Transverse colon (tissue), 4 donors: ENCODE measurements around the gene CCDC39. TPM values are rescaled to one million over a fixed set of nuclear protein-coding genes. Genes with fewer than 3 reads are reported as not detected.
A peak's percentile ranks its signal among the peaks of the same experiment; 100 is the strongest.

Experiments used
- DNase-seq: peaks from one replicate; pipeline ENCODE4 v3.0.0-alpha.2; 2019
- H3K27ac ChIP-seq, 4 donors: fragments of 200-600 bp; sonication (generic); 2 replicates each; pipeline ENCODE4 v1.5.1; 2016 to 2018; ENCODE audit warnings: inconsistent platforms in 4 of 4
- H3K27me3 ChIP-seq: fragments of 200-600 bp; sonication (generic); 2 replicates; pipeline ENCODE4 v1.5.1; 2017; ENCODE audit warnings: inconsistent platforms
- H3K36me3 ChIP-seq, 4 donors: fragments of 200-600 bp; sonication (generic); 2 replicates each; pipeline ENCODE4 v1.5.1; 2017 to 2019; ENCODE audit warnings: inconsistent platforms in 4 of 4
- H3K4me1 ChIP-seq, 4 donors: fragments of 200-600 bp; sonication (generic); 2 replicates each; pipeline ENCODE4 v1.5.1; 2017 to 2020; ENCODE audit warnings: inconsistent platforms in 4 of 4
- H3K4me3 ChIP-seq, 4 donors: fragments of 200-600 bp; sonication (generic); 1 replicate in 1 of 4; 2 replicates in 3 of 4; pipeline versions ENCODE4 v1.5.1 to v1.6.1; 2017 to 2019; ENCODE audit warnings: inconsistent platforms in 4 of 4
- H3K9me3 ChIP-seq, 2 donors: fragments of 200-600 bp; sonication (generic); 2 replicates each; pipeline ENCODE4 v1.5.1; 2017 to 2019; ENCODE audit warnings: inconsistent platforms in 2 of 2
- CTCF ChIP-seq, 5 experiments: fragments of 200-600 bp in 3 of 5; fragments of 450-650 bp in 2 of 5; sonication (generic) in 3 of 5; IDR thresholded peaks; 1 replicate in 2 of 5; 2 replicates in 3 of 5; pipeline ENCODE4 v1.5.1; 2016 to 2017; ENCODE audit warnings: antibody characterized with exemption in 5 of 5, inconsistent platforms in 3 of 5, mild to moderate bottlenecking in 2 of 5, moderate library complexity in 1 of 5
- EP300 ChIP-seq: sonication (generic); formaldehyde crosslinking; IDR thresholded peaks from one replicate; pipeline ENCODE4 v1.6.1; 2017; ENCODE audit warnings: antibody characterized with exemption, low read depth
- POLR2A ChIP-seq: fragments of 450-650 bp; IDR thresholded peaks from one replicate; pipeline ENCODE4 v1.6.1; 2016; ENCODE audit warnings: antibody characterized with exemption, mild to moderate bottlenecking, moderate library complexity
- POLR2AphosphoS5 ChIP-seq, 3 donors: sonication (generic); formaldehyde crosslinking; IDR thresholded peaks; one replicate each; pipeline ENCODE4 v1.6.1; 2016; ENCODE audit warnings: antibody characterized with exemption in 3 of 3
- WGBS, 2 donors: methylation state at CpG; one replicate each; pipeline ENCODE4 v1.1.5; 2018; ENCODE audit warnings: low coverage in 1 of 2; 5-methylcytosine and 5-hydroxymethylcytosine counted together
- in situ Hi-C, 4 donors: fragments of 200-750 bp; cut with MboI; loops; one replicate each; pipeline versions ENCODE4 v1.15.0 to v1.15.1; 2017; ENCODE audit warnings: low sequenced_read_pairs in 3 of 4, low pct_ligation_motif_present in 1 of 4, low pct_unique_long_range_greater_than_20kb in 1 of 4
- intact Hi-C: fragments of 100-400 bp; cut with DNase I; formaldehyde crosslinking; loops from one replicate; pipeline ENCODE4 v1.15.1; 2023; ENCODE audit warnings: low total_unique reads
- total RNA-seq, 4 donors: library from RNA; depleted of rRNA; stranded (reverse); fragments of >200 nt; gene quantifications; one replicate each; pipeline ENCODE4 v1.1.0, GENCODE V29; 2016

The CCDC39 gene
- total RNA-seq, 4 donors from 2014 or later: 0.27 TPM; not detected in 3

GRCh38 chr3:180601688-180602666, 77.3 kb downstream of the CCDC39 start, which contains the start of gene TTC14:
Gene TTC14, plus strand, starts transcription at chr3:180602163. Its CDS starts 99 bp downstream, at chr3:180602262.
- DNase-seq: peak; percentile 92
- Histone ChIP-seq H3K27ac (peak within 1 kb of the TSS; percentile 79 to 89 (median 84)), H3K9me3 (no peaks in the 10 kb centered on the region), H3K27me3 (peaks cover 9% of the 10 kb centered on the region), H3K4me1 (peaks cover 4 to 15% (median 8%) of the 10 kb centered on the region in 4 donors), H3K4me3 (peak within 1 kb of the TSS; percentile 79 to 98 (median 86)), H3K36me3 (peaks cover 0 to 32% (median 16%) of the 10 kb centered on the region in 4 donors)
- WGBS, 2 donors: 9% methylated on average over 59 of the region's 70 CpGs; no CpG with 5 or more reads in 1 of the 2 donors
- in situ Hi-C loops (no loop called here), intact Hi-C loops (no loop called here)
- TF ChIP-seq POLR2A (peak; percentile 60), EP300 (no peak), CTCF (IDR thresholded peaks at IDR 0.05) (no peak), POLR2AphosphoS5 (IDR thresholded peaks at IDR 0.05) (peak; percentile 49 to 71 (median 68))

- WGBS, 2 donors: 95 to 96% methylated on average over 14 to 15 of the region's 15 CpGs
- TF ChIP-seq EP300: no peak
- TF ChIP-seq CTCF (IDR thresholded peaks at IDR 0.05): no peak
- no peak for TF ChIP-seq POLR2AphosphoS5 (IDR thresholded peaks at IDR 0.05)
- TF ChIP-seq POLR2A: no peak
- in situ Hi-C loops: no loop called here
- Histone ChIP-seq H3K36me3 (peaks cover 0 to 17% (median 8%) of the 10 kb centered on the region in 4 donors), H3K27ac (no peak overlapping the region), H3K4me3 (no peak overlapping the region), H3K9me3 (no peaks in the 10 kb centered on the region), H3K4me1 (peaks cover 4 to 15% (median 8%) of the 10 kb centered on the region in 4 donors), H3K27me3 (peaks cover 24% of the 10 kb centered on the region)
- DNase-seq: no peak
- intact Hi-C loops: no loop called here
These were observed 78.8 kb downstream of the CCDC39 start for GRCh38 chr3:180600473-180600872.

GRCh38 chr3:180595559-180595935, 83.7 kb downstream of the CCDC39 start:
- in situ Hi-C loops: no loop called here
- Histone ChIP-seq H3K4me1 (no peaks in the 10 kb centered on the region), H3K9me3 (no peaks in the 10 kb centered on the region), H3K27me3 (peaks cover 39% of the 10 kb centered on the region), H3K4me3 (no peak overlapping the region), H3K36me3 (no peaks in the 10 kb centered on the region), H3K27ac (no peak overlapping the region)
- no peak for DNase-seq
- 46% methylated on average over 1 of the region's 1 CpG; no CpG with 5 or more reads in 1 of the 2 donors for WGBS, 2 donors
- TF ChIP-seq POLR2AphosphoS5 (IDR thresholded peaks at IDR 0.05) (no peak), CTCF (IDR thresholded peaks at IDR 0.05) (no peak), EP300 (no peak)
- intact Hi-C loops: no loop called here
